OCI-LY1 (cell line): ENCODE data around the gene DCST2.

Source experiments
- EZH2 ChIP-seq: fragments of 200-600 bp; sonication (generic), shearing (Covaris generic); IDR thresholded peaks from 2 replicates; pipeline ENCODE4 v1.8.0; 2017; ENCODE audit warnings: borderline replicate concordance, mixed run types, mild to moderate bottlenecking, antibody characterized with exemption, low read length, moderate library complexity, mixed read lengths
- TF ChIP-seq, protein P1 (sequence below): fragments of 200-600 bp; sonication (generic), shearing (Covaris generic); IDR thresholded peaks from 2 replicates; pipeline ENCODE4 v1.5.1; 2017; ENCODE audit warnings: mild to moderate bottlenecking, antibody characterized with exemption, low read length, moderate library complexity, mixed read lengths

DNA sequence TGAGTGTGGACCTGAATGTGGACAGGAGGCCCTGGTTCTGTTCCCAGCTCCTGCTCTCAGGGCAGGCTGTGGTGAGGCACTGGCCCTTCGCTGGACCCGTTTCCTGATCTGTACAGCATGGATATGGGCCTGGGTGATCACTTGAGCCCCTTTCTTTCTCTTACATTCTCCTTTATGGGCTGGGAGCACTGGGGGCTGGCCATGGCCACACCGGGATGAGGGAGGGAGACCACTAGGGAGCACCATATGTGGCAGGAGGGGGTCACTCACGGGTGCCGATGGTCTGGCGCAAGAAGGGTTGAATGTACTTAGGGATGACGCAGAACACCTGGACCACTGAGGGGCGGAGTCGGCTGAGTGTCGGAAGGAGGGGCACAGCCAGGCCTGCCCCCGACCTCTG lies 2.7 kb downstream of the DCST2 start:
- TF ChIP-seq EZH2: no peak
- TF ChIP-seq, protein P1, sequence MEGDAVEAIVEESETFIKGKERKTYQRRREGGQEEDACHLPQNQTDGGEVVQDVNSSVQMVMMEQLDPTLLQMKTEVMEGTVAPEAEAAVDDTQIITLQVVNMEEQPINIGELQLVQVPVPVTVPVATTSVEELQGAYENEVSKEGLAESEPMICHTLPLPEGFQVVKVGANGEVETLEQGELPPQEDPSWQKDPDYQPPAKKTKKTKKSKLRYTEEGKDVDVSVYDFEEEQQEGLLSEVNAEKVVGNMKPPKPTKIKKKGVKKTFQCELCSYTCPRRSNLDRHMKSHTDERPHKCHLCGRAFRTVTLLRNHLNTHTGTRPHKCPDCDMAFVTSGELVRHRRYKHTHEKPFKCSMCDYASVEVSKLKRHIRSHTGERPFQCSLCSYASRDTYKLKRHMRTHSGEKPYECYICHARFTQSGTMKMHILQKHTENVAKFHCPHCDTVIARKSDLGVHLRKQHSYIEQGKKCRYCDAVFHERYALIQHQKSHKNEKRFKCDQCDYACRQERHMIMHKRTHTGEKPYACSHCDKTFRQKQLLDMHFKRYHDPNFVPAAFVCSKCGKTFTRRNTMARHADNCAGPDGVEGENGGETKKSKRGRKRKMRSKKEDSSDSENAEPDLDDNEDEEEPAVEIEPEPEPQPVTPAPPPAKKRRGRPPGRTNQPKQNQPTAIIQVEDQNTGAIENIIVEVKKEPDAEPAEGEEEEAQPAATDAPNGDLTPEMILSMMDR: no peak
